Testis (tissue), 3 donors: Measurements from ENCODE around the gene IDUA. TPM values are rescaled to one million over a fixed set of nuclear protein-coding genes. Genes with fewer than 3 reads are reported as not detected.
"Not testable (repeated sequence)": the region's sequence is repeated elsewhere in the genome, so short reads cannot be mapped to it uniquely, and the experiment has no call there.

Source experiments
- DNase-seq: peaks from one replicate; pipeline ENCODE4 v3.0.0-alpha.2; 2019
- H3K27ac ChIP-seq, 2 donors: fragments of 200-600 bp; sonication (generic); one replicate each; pipeline ENCODE4 v1.5.1; 2019
- H3K27me3 ChIP-seq: fragments of 200-600 bp; sonication (generic); one replicate; pipeline ENCODE4 v1.5.1; 2019
- H3K36me3 ChIP-seq: fragments of 200-600 bp; sonication (generic); one replicate; pipeline ENCODE4 v1.5.1; 2017; ENCODE audit warnings: low read depth; ENCODE audit errors: missing control alignments
- H3K4me1 ChIP-seq: fragments of 200-600 bp; sonication (generic); one replicate; pipeline ENCODE4 v1.5.1; 2019
- H3K4me3 ChIP-seq, 2 donors: fragments of 200-600 bp; sonication (generic); one replicate each; pipeline ENCODE4 v1.5.1; 2017 to 2019
- H3K9me3 ChIP-seq: fragments of 200-600 bp; sonication (generic); one replicate; pipeline ENCODE4 v1.5.1; 2017
- POLR2A ChIP-seq: fragments of 450-650 bp; IDR thresholded peaks from one replicate; pipeline ENCODE4 v1.6.1; 2017; ENCODE audit warnings: antibody characterized with exemption, mild to moderate bottlenecking, moderate library complexity
- WGBS, 2 donors: methylation state at CpG; one replicate each; pipeline ENCODE4 v1.1.5; 2018; 5-methylcytosine and 5-hydroxymethylcytosine counted together
- intact Hi-C: fragments of 100-400 bp; cut with DNase I; formaldehyde crosslinking; loops from one replicate; pipeline ENCODE4 v1.15.1; 2023; ENCODE audit warnings: low total_unique reads
- polyA plus RNA-seq: library from polyadenylated mRNA; stranded (reverse); fragments of 350-450 nt; fragmentation: Illumina TruSeq; extraction: RNeasy Lipid Tissue Mini Kit (QIAGEN cat#74804); gene quantifications from one replicate; pipeline ENCODE4 v1.2.3, GENCODE V29; 2014; ENCODE audit warnings: low read depth, low replicate concordance; ENCODE audit not compliant: insufficient read depth
- total RNA-seq, 2 donors: library from RNA; depleted of rRNA; stranded (reverse); fragments of >200 nt; gene quantifications; one replicate each; pipeline ENCODE4 v1.2.3, GENCODE V29; 2016
- TF ChIP-seq, protein P1 (sequence below), 3 experiments: fragments of 450-650 bp in 2 of 3; fragments of 200-600 bp in 1 of 3; sonication (generic) in 1 of 3; IDR thresholded peaks; one replicate each; pipeline ENCODE4 v1.5.1; 2016 to 2019; ENCODE audit warnings: antibody characterized with exemption in 3 of 3, mild to moderate bottlenecking in 2 of 3, moderate library complexity in 1 of 3

Gene IDUA
- total and polyA plus RNA-seq, 3 donors from 2014 or later, result 8.9 to 39.4 (median 35.7) TPM

DNA sequence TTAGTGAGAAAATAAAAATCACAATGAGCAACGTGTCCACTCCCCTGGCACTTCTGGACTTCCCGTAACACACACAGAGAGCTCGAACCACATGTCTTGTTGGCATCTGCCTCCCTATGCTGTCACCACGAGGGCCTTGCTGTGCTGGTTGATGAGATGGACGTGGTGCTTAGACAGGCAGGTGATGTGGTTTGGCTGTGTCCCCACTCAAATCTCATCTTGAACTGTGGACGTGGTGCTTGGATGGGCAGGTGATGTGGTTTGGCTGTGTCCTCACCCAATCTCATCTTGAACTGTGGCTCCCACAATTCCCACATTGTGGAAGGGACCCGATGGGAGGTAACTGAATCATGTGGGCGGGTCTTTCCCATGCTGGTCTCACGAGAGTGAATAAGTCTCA is 64.6 kb downstream of the IDUA start:
- intact Hi-C loops, result no loop called here
- no peak for DNase-seq

DNA sequence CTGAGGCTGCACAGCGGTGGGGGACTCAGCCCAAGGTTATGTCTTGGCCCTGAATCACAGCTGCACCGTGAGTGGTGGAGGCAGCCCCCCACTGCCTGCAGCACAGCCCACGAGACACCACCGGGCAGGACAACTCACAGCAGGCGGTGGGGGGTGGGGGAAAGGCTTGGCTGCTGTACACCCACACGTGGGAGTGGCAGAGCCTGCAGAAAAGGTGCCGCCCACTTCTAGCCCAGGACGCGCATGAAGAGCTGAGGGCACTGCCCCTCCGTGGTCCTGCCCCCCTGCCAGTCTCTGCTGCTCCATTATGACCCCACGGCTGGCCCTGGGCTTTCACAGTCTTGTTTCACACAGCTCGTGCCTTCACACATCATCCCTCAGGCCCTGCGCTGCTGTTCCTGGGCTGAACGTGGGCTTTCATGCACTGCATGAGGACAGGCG is 65.4 kb downstream of the IDUA start:
- H3K4me1 ChIP-seq, result no peaks in the 10 kb centered on the region
- H3K4me3 ChIP-seq, result no peak overlapping the region
- DNase-seq, result peak; percentile 13
- no peaks in the 10 kb centered on the region for H3K36me3 ChIP-seq
- H3K9me3 ChIP-seq, result no peaks in the 10 kb centered on the region
- TF ChIP-seq, protein P1, sequence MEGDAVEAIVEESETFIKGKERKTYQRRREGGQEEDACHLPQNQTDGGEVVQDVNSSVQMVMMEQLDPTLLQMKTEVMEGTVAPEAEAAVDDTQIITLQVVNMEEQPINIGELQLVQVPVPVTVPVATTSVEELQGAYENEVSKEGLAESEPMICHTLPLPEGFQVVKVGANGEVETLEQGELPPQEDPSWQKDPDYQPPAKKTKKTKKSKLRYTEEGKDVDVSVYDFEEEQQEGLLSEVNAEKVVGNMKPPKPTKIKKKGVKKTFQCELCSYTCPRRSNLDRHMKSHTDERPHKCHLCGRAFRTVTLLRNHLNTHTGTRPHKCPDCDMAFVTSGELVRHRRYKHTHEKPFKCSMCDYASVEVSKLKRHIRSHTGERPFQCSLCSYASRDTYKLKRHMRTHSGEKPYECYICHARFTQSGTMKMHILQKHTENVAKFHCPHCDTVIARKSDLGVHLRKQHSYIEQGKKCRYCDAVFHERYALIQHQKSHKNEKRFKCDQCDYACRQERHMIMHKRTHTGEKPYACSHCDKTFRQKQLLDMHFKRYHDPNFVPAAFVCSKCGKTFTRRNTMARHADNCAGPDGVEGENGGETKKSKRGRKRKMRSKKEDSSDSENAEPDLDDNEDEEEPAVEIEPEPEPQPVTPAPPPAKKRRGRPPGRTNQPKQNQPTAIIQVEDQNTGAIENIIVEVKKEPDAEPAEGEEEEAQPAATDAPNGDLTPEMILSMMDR (IDR thresholded peaks at IDR 0.05), result no peak
- TF ChIP-seq POLR2A, result no peak
- intact Hi-C loops, result no loop called here
- H3K27ac ChIP-seq, result no peak overlapping the region
- H3K27me3 ChIP-seq, result no peaks in the 10 kb centered on the region
- 41 to 57% methylated on average over 1 to 15 of the region's 15 CpGs for WGBS, 2 donors

More for the DNA sequence above, 64.6 kb downstream of the IDUA start:
- 85 to 87% methylated on average over 9 of the region's 9 CpGs for WGBS, 2 donors
- no peak overlapping the region for H3K4me3 ChIP-seq
- peaks cover 4% of the 10 kb centered on the region for H3K4me1 ChIP-seq
- TF ChIP-seq, protein P1 (IDR thresholded peaks at IDR 0.05), result no peak
- no peak for TF ChIP-seq POLR2A
- H3K36me3 ChIP-seq, result no peaks in the 10 kb centered on the region
- no peaks in the 10 kb centered on the region for H3K9me3 ChIP-seq
- no peak overlapping the region for H3K27ac ChIP-seq
- H3K27me3 ChIP-seq, result no peaks in the 10 kb centered on the region

DNA sequence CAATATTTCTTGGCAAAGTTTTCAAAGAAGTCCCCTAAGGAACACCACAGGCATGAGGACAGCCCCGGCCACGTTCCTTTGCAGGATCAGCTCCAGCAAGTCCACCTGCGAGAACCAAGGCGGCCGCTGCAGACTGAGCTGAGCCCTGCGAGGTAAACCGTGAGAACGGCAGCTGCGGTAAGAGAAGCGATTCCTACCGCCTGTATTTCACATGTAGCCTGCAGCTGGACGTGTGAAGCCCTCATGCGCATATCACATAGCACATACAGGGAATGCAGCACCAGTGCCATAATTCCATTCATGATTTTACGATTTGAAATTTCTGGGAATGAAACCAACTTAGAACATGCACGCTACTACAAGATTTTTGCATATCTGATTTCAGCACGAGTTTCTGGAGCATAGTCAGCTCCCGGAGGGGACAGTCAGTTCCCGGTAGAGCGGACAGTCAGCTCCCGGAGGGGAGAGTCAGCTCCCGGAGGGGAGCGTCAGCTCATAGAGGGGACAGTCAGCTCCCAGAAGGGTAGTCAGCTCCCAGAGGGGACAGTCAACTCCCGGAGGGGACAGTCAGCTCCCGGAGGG is 66.3 kb downstream of the IDUA start:
- 46 to 49% methylated on average over 20 to 24 of the region's 24 CpGs for WGBS, 2 donors
- no peaks in the 10 kb centered on the region for H3K27me3 ChIP-seq
- no peak overlapping the region for H3K4me3 ChIP-seq
- no peaks in the 10 kb centered on the region for H3K4me1 ChIP-seq
- no peak overlapping the region for H3K27ac ChIP-seq
- peak; percentile 14 for DNase-seq
- no peak for TF ChIP-seq POLR2A
- TF ChIP-seq, protein P1 (IDR thresholded peaks at IDR 0.05), result no peak
- no peaks in the 10 kb centered on the region for H3K9me3 ChIP-seq
- no peaks in the 10 kb centered on the region for H3K36me3 ChIP-seq
- intact Hi-C loops, result no loop called here

DNA sequence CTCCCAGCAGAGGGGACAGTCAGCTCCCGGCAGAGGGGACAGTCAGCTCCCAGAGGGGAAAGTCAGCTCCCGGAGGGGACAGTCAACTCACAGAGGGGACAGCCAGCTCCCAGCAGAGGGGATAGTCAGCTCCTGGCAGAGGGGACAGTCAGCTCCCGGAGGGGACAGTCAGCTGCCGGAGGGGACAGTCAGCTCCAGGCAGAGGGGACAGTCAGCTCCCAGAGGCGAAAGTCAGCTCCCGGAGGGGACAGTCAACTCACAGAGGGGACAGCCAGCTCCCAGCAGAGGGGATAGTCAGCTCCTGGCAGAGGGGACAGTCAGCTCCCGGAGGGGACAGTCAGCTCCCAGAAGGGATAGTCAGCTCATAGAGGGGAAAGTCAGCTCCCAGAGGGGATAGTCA is 67.0 kb downstream of the IDUA start:
- intact Hi-C loops, H3K27me3 ChIP-seq, H3K4me1 ChIP-seq, DNase-seq, H3K27ac ChIP-seq, H3K4me3 ChIP-seq, H3K9me3 ChIP-seq, H3K36me3 ChIP-seq: not testable (repeated sequence)
- 69 to 71% methylated on average over 6 to 7 of the region's 7 CpGs for WGBS, 2 donors

Other genes starting within 250 kb of the IDUA start
- 1 to 10 TPM; 5.5 to 8.2 TPM for gene CPLX1, start 160.9 kb upstream of the IDUA start, total RNA-seq
- gene CPLX1, start 160.9 kb upstream of the IDUA start, polyA plus RNA-seq, result 4.4 TPM
- 100 to 1,000 TPM; 226 to 229 TPM for gene GAK, start 54.7 kb upstream of the IDUA start, total RNA-seq
- 130 TPM for gene GAK, start 54.7 kb upstream of the IDUA start, polyA plus RNA-seq
- gene TMEM175, start 54.6 kb upstream of the IDUA start, total RNA-seq, result 10 to 100 TPM; 69.2 to 88.2 TPM
- gene TMEM175, start 54.6 kb upstream of the IDUA start, polyA plus RNA-seq, result 50.5 TPM
- 10 to 100 TPM; 20.7 to 22.7 TPM for gene DGKQ, start 13.5 kb upstream of the IDUA start, total RNA-seq
- 10.8 TPM for gene DGKQ, start 13.5 kb upstream of the IDUA start, polyA plus RNA-seq
- 1 to 10 TPM in 1 of 2 donors, under 1 TPM in 1; 0.99 to 2.0 TPM for gene SLC26A1, start 6.4 kb downstream of the IDUA start, total RNA-seq
- gene SLC26A1, start 6.4 kb downstream of the IDUA start, polyA plus RNA-seq, result 0.51 TPM
- gene FGFRL1, start 24.6 kb downstream of the IDUA start, total RNA-seq, result 10 to 100 TPM; 13.7 to 25.6 TPM
- 14.4 TPM for gene FGFRL1, start 24.6 kb downstream of the IDUA start, polyA plus RNA-seq
- gene RNF212, start 126.5 kb downstream of the IDUA start, total RNA-seq, result 10 to 100 TPM; 33.6 to 40.3 TPM
- 21.0 TPM for gene RNF212, start 126.5 kb downstream of the IDUA start, polyA plus RNA-seq
- gene SPON2, start 185.5 kb downstream of the IDUA start, total RNA-seq, result 1 to 10 TPM; 5.6 to 7.1 TPM
- gene SPON2, start 185.5 kb downstream of the IDUA start, polyA plus RNA-seq, result 21.4 TPM